HEK293 (cell line): Measurements from ENCODE around the gene FOLR2.

Experiments
- CTCF ChIA-PET: fragments of 350-600 bp; formaldehyde crosslinking; extraction: SDS; loops from one replicate; lab custom pipeline; 2021; ENCODE audit warnings: antibody characterized with exemption; lab: Yijun Ruan, JAX
- POLR2A ChIA-PET: fragments of 300-600 bp; formaldehyde crosslinking; extraction: SDS; loops from one replicate; lab custom pipeline; 2020; ENCODE audit warnings: antibody characterized with exemption, inconsistent platforms; lab: Yijun Ruan, JAX
- H3K27ac ChIP-seq: fragments of 200-500 bp; sonication (Bioruptor generic); 2 replicates; pipeline ENCODE4 v1.5.1; 2014; ENCODE audit warnings: low read depth, low read length, control low read depth, inconsistent platforms; ENCODE audit errors: extremely low read depth
- H3K36me3 ChIP-seq, 2 experiments: fragments of 200-500 bp in 1 of 2; sonication (Bioruptor generic) in 1 of 2; 1 replicate in 1 of 2; 2 replicates in 1 of 2; pipeline ENCODE4 v1.5.1; 2014 to 2017; ENCODE audit warnings: inconsistent platforms in 2 of 2, low read length in 2 of 2; ENCODE audit not compliant: control insufficient read depth in 2 of 2, insufficient read depth in 1 of 2
- H3K4me1 ChIP-seq: fragments of 200-500 bp; sonication (Bioruptor generic); 2 replicates; pipeline ENCODE4 v1.5.1; 2014; ENCODE audit warnings: mild to moderate bottlenecking, low read length, inconsistent platforms; ENCODE audit not compliant: control insufficient read depth, insufficient read depth
- H3K4me3 ChIP-seq: 2 replicates; pipeline ENCODE4 v1.5.1; 2011; ENCODE audit warnings: low read depth, mild to moderate bottlenecking, control low read depth, low read length, moderate library complexity
- H3K9me3 ChIP-seq: fragments of 200-500 bp; sonication (Bioruptor generic); 2 replicates; pipeline ENCODE4 v1.5.1; 2014; ENCODE audit warnings: low read depth, low read length, inconsistent platforms; ENCODE audit not compliant: control insufficient read depth, insufficient read depth
- HOXA7 ChIP-seq: sonication (generic); formaldehyde crosslinking; IDR thresholded peaks from 2 replicates; pipeline ENCODE4 v1.8.1; 2022; ENCODE audit warnings: missing genetic modification reagents, borderline replicate concordance
- SCRT1 ChIP-seq: fragments of 450-650 bp; formaldehyde crosslinking; IDR thresholded peaks from 2 replicates; pipeline ENCODE4 v1.5.1; 2016; ENCODE audit warnings: missing biosample characterization, missing genetic modification characterization, borderline replicate concordance
- ZFP37 ChIP-seq: fragments of 450-650 bp; formaldehyde crosslinking; IDR thresholded peaks from 2 replicates; pipeline ENCODE4 v1.5.1; 2016; ENCODE audit warnings: missing biosample characterization, missing genetic modification characterization
- ZIC2 ChIP-seq: fragments of 450-650 bp; formaldehyde crosslinking; IDR thresholded peaks from 2 replicates; pipeline ENCODE4 v1.5.1; 2016; ENCODE audit warnings: missing biosample characterization, missing genetic modification characterization
- ZNF10 ChIP-seq: fragments of 450-650 bp; formaldehyde crosslinking; IDR thresholded peaks from 2 replicates; pipeline ENCODE4 v1.5.1; 2017; ENCODE audit warnings: missing biosample characterization, missing genetic modification characterization
- ZNF114 ChIP-seq: fragments of 450-650 bp; formaldehyde crosslinking; IDR thresholded peaks from 2 replicates; pipeline ENCODE4 v1.5.0; 2017; ENCODE audit warnings: missing biosample characterization, missing genetic modification characterization
- ZNF221 ChIP-seq: fragments of 450-650 bp; formaldehyde crosslinking; IDR thresholded peaks from 2 replicates; pipeline ENCODE4 v1.5.1; 2017; ENCODE audit warnings: missing biosample characterization, missing genetic modification characterization, borderline replicate concordance
- ZNF302 ChIP-seq: fragments of 450-650 bp; formaldehyde crosslinking; IDR thresholded peaks from 2 replicates; pipeline ENCODE4 v1.5.1; 2016; ENCODE audit warnings: missing biosample characterization, missing genetic modification characterization, low read depth
- ZNF510 ChIP-seq: fragments of 450-650 bp; formaldehyde crosslinking; IDR thresholded peaks from 2 replicates; pipeline ENCODE4 v1.5.1; 2018; ENCODE audit warnings: mild to moderate bottlenecking, missing genetic modification characterization, missing biosample characterization; ENCODE audit not compliant: insufficient replicate concordance
- ZNF610 ChIP-seq: fragments of 450-650 bp; formaldehyde crosslinking; IDR thresholded peaks from 2 replicates; pipeline ENCODE4 v1.5.1; 2016; ENCODE audit warnings: missing biosample characterization, missing genetic modification characterization, borderline replicate concordance
- ZNF624 ChIP-seq: fragments of 450-650 bp; formaldehyde crosslinking; IDR thresholded peaks from 2 replicates; pipeline ENCODE4 v1.5.1; 2017; ENCODE audit warnings: missing biosample characterization, missing genetic modification characterization
- ZNF768 ChIP-seq: fragments of 450-650 bp; formaldehyde crosslinking; IDR thresholded peaks from 2 replicates; pipeline ENCODE4 v1.5.1; 2018; ENCODE audit warnings: missing biosample characterization, mild to moderate bottlenecking, missing genetic modification characterization
- TF ChIP-seq, protein P1 (sequence below): fragments of 450-650 bp; formaldehyde crosslinking; IDR thresholded peaks from 2 replicates; pipeline ENCODE4 v1.5.1; 2017; ENCODE audit warnings: missing biosample characterization, missing genetic modification characterization
- TF ChIP-seq, protein P2 (sequence below): fragments of 450-650 bp; formaldehyde crosslinking; IDR thresholded peaks from 2 replicates; pipeline ENCODE4 v1.5.1; 2017; ENCODE audit warnings: missing biosample characterization, missing genetic modification characterization
- TF ChIP-seq, protein P3 (sequence below): fragments of 450-650 bp; formaldehyde crosslinking; IDR thresholded peaks from 2 replicates; pipeline ENCODE4 v1.5.1; 2016; ENCODE audit warnings: missing biosample characterization, missing genetic modification characterization, borderline replicate concordance

Gene FOLR2

DNA sequence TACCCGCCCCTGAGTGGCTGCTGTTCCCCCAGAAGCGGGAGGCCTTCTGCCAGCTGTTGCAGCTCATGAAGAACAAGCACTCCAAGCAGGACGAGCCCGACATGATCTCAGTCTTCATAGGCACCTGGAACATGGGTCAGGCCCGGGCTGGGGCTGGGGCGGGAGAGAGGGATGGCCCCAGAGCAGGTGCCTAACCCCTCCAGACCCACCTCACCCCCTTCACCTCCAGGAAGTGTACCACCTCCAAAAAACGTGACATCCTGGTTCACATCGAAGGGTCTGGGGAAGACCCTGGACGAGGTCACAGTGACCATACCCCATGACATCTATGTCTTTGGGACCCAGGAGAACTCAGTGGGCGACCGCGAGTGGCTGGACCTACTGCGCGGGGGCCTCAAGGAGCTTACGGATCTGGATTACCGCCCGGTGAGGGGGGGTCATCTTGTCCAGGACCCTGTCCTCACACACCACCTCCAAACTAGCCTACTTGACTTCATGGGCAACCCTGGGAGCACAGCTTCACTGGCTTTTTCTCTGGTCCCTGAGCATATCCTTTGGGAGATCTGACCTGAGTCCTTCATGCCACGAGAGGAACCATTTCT, 14.3 kb downstream of the FOLR2 start:
- Histone ChIP-seq H3K27ac (no peak overlapping the region), H3K9me3 (no peaks in the 10 kb centered on the region), H3K36me3 (peaks cover 0 to 95% of the 10 kb centered on the region in 2 experiments; a peak in 2 of 3 replicates), H3K4me3 (no peak overlapping the region), H3K4me1 (no peaks in the 10 kb centered on the region)
- ChIA-PET POLR2A (interaction anchor here (0.7 kb wide), 1 partner anchor 10 kb away, joined by 3 read pairs; no protein-coding TSS in a partner anchor), CTCF (interaction anchor here (0.6 kb wide), 1 partner anchor 48 kb away, joined by 3 read pairs; no protein-coding TSS in a partner anchor)
- TF ChIP-seq SCRT1 (tag by site-specific recombination) (no peak), ZNF610 (tag by site-specific recombination) (no peak), ZNF114 (tag by site-specific recombination) (no peak), ZNF221 (no peak), ZNF624 (tag by site-specific recombination) (no peak), ZFP37 (tag by site-specific recombination) (no peak), ZIC2 (tag by site-specific recombination) (no peak), ZNF10 (tag by site-specific recombination) (no peak), HOXA7 (CRISPR knock-in tag) (no peak)
- TF ChIP-seq, protein P1, sequence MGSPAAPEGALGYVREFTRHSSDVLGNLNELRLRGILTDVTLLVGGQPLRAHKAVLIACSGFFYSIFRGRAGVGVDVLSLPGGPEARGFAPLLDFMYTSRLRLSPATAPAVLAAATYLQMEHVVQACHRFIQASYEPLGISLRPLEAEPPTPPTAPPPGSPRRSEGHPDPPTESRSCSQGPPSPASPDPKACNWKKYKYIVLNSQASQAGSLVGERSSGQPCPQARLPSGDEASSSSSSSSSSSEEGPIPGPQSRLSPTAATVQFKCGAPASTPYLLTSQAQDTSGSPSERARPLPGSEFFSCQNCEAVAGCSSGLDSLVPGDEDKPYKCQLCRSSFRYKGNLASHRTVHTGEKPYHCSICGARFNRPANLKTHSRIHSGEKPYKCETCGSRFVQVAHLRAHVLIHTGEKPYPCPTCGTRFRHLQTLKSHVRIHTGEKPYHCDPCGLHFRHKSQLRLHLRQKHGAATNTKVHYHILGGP (tag by site-specific recombination), result no peak

DNA sequence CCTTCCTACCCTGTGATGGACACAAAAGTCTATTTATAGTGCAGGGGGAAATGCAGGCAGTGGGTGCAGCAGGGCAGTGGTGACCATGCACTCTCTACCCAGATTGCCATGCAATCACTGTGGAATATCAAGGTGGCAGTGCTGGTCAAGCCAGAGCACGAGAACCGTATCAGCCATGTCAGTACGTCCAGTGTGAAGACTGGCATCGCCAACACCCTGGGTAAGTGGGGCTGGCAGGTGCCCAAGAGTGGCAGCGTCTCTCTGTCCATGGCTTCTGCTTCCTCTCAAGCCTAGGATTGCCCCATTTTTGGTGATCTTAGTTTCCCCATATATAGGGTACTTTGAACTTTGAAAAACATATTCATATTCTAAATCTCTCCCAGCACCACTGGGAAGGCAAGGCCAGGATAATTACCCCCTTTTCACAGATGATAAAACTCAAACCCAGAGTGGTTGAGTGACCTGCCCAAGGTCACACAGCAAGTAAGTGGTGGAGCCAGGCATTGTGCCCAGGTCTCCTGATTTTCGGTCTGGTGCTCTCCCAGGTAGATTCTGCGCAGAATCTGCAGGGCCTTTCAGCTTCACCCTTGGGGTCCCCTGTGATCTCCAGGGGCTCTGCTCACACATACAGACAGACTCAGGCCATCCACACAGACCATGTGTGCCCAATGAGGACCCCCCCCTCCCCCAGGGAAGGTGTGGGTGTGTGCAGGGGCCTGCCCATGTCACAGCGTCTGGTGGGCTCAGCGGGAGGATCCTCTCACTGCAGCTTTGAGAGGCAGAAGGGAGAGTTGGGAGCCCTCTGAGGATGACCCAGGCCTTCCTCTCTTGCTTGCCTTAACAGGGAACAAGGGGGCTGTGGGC, 15.0 kb downstream of the FOLR2 start:
- Histone ChIP-seq H3K4me3 (no peak overlapping the region), H3K27ac (no peak overlapping the region), H3K36me3 (peaks cover 0 to 100% of the 10 kb centered on the region in 2 experiments; a peak in 2 of 3 replicates), H3K4me1 (no peaks in the 10 kb centered on the region), H3K9me3 (no peaks in the 10 kb centered on the region)
- ChIA-PET CTCF (no interaction called here), POLR2A (interaction anchor here (1.7 kb wide), 1 partner anchor 8 kb away, joined by 9 read pairs; no protein-coding TSS in a partner anchor)
- TF ChIP-seq, protein P2, sequence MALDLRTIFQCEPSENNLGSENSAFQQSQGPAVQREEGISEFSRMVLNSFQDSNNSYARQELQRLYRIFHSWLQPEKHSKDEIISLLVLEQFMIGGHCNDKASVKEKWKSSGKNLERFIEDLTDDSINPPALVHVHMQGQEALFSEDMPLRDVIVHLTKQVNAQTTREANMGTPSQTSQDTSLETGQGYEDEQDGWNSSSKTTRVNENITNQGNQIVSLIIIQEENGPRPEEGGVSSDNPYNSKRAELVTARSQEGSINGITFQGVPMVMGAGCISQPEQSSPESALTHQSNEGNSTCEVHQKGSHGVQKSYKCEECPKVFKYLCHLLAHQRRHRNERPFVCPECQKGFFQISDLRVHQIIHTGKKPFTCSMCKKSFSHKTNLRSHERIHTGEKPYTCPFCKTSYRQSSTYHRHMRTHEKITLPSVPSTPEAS, result no peak
- TF ChIP-seq ZNF768 (tag by site-specific recombination), result 0 out of 2 replicates have a peak, but pooled peaks have one; percentile 62
- no peak for TF ChIP-seq ZNF510 (tag by site-specific recombination)
- TF ChIP-seq, protein P3, sequence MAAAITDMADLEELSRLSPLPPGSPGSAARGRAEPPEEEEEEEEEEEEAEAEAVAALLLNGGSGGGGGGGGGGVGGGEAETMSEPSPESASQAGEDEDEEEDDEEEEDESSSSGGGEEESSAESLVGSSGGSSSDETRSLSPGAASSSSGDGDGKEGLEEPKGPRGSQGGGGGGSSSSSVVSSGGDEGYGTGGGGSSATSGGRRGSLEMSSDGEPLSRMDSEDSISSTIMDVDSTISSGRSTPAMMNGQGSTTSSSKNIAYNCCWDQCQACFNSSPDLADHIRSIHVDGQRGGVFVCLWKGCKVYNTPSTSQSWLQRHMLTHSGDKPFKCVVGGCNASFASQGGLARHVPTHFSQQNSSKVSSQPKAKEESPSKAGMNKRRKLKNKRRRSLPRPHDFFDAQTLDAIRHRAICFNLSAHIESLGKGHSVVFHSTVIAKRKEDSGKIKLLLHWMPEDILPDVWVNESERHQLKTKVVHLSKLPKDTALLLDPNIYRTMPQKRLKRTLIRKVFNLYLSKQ (tag by site-specific recombination), result no peak
- no peak for TF ChIP-seq ZNF302
